Globus pallidus (tissue), 1 donor: ENCODE data around the gene LDB2.

Experiments used
- DNase-seq: peaks from one replicate; pipeline ENCODE4 v3.0.0-alpha.2; 2015; ENCODE audit warnings: low spot score

Gene LDB2

GRCh38 chr4:16802044-16802443, 96.4 kb downstream of the LDB2 start:
- no peak for DNase-seq

GRCh38 chr4:16801356-16801755, 97.1 kb downstream of the LDB2 start:
- no peak for DNase-seq

GRCh38 chr4:16794816-16795445, 103.5 kb downstream of the LDB2 start:
- DNase-seq = peak; percentile 35

- DNase-seq = no peak
These were observed 107.0 kb downstream of the LDB2 start for GRCh38 chr4:16791460-16791859.

GRCh38 chr4:16790508-16790907, 107.9 kb downstream of the LDB2 start:
- no peak for DNase-seq

- no peak for DNase-seq
These were observed 109.6 kb downstream of the LDB2 start for GRCh38 chr4:16788868-16789267.

GRCh38 chr4:16785793-16786527, 112.5 kb downstream of the LDB2 start:
- DNase-seq = no peak

- no peak for DNase-seq
These were observed 115.3 kb downstream of the LDB2 start for GRCh38 chr4:16783119-16783518.

GRCh38 chr4:16779028-16779675, 119.3 kb downstream of the LDB2 start:
- DNase-seq = no peak

GRCh38 chr4:16777726-16778125, 120.7 kb downstream of the LDB2 start:
- no peak for DNase-seq

GRCh38 chr4:16775411-16776154, 122.9 kb downstream of the LDB2 start:
- peak; percentile 45 for DNase-seq

- DNase-seq = no peak
These were observed 126.0 kb downstream of the LDB2 start for GRCh38 chr4:16772366-16772850.

GRCh38 chr4:16770710-16771285, 127.6 kb downstream of the LDB2 start:
- DNase-seq = no peak

- no peak for DNase-seq
These were observed 130.6 kb downstream of the LDB2 start for GRCh38 chr4:16767861-16768260.

GRCh38 chr4:16767251-16767650, 131.2 kb downstream of the LDB2 start:
- DNase-seq = no peak

GRCh38 chr4:16765546-16765945, 132.9 kb downstream of the LDB2 start:
- no peak for DNase-seq

GRCh38 chr4:16764622-16765021, 133.8 kb downstream of the LDB2 start:
- DNase-seq = peak; percentile 25

- no peak for DNase-seq
These were observed 137.7 kb downstream of the LDB2 start for GRCh38 chr4:16760617-16761363.

- DNase-seq = no peak
These were observed 138.4 kb downstream of the LDB2 start for GRCh38 chr4:16759931-16760582.

- no peak for DNase-seq
These were observed 139.6 kb downstream of the LDB2 start for GRCh38 chr4:16758816-16759215.

- DNase-seq = no peak
These were observed 140.2 kb downstream of the LDB2 start for GRCh38 chr4:16758255-16758654.
